K562 (cell line): Measurements from ENCODE around the gene SLC12A6. TPM values are rescaled to one million over a fixed set of nuclear protein-coding genes. Genes with fewer than 3 reads are reported as not detected.

Source experiments
- ATAC-seq: fragments of 200-7000 bp; cut with Tn5 transposase; 3 replicates; pipeline ENCODE4 v1.9.1; 2020; ENCODE audit warnings: moderate library complexity
- BruUV-seq: library from RNA; stranded (reverse); fragments of 400-500 nt; replicated peaks from 2 replicates; lab custom pipeline; 2021; lab: Mats Ljungman, UMichigan
- CTCF ChIA-PET: fragments of 300-600 bp; formaldehyde crosslinking; extraction: SDS; loops from one replicate; lab custom pipeline; 2021; ENCODE audit warnings: low intra/inter-chr PET ratio; lab: Yijun Ruan, JAX
- POLR2A ChIA-PET: fragments of 300-600, 350-650 bp; sonication (Branson Sonifier 250); formaldehyde crosslinking; extraction: SDS; loops from one replicate; lab custom pipeline; 2021; ENCODE audit warnings: antibody characterized with exemption, inconsistent platforms; lab: Yijun Ruan, JAX
- DNase-seq, 4 experiments: peaks; one replicate each; pipeline versions ENCODE4 v3.0.0 to v3.0.0-alpha.2; 2011 to 2018; ENCODE audit warnings: low spot score in 3 of 4, mixed read lengths in 3 of 4; ENCODE audit errors: extremely low read depth in 1 of 4
- FAIRE-seq: peaks from 2 replicates; lab custom pipeline; 2011; peaks lifted over from hg19 to GRCh38; lab: Jason Lieb, UNC
- H2AFZ ChIP-seq: 2 replicates; pipeline ENCODE4 v1.6.0; 2011; ENCODE audit warnings: low read depth, low read length, control low read depth, inconsistent platforms
- H3K27ac ChIP-seq: fragments of 200-600 bp; 3 replicates; pipeline ENCODE4 v1.8.0; 2011; ENCODE audit warnings: low read depth, mild to moderate bottlenecking, control low read depth, inconsistent platforms, low read length, moderate library complexity, mixed read lengths; ENCODE audit errors: extremely low read depth
- H3K27me3 ChIP-seq, 2 experiments: fragments of 300-600 bp in 1 of 2; 2 replicates in 1 of 2; 3 replicates in 1 of 2; pipeline versions ENCODE4 v1.6.0 to v1.8.0; 2011; ENCODE audit warnings: inconsistent platforms in 2 of 2, low read length in 2 of 2, mild to moderate bottlenecking in 1 of 2, mixed read lengths in 1 of 2, moderate library complexity in 1 of 2; ENCODE audit not compliant: control insufficient read depth in 2 of 2, insufficient read depth in 2 of 2
- H3K36me3 ChIP-seq: fragments of 300-600 bp; 3 replicates; pipeline ENCODE4 v1.8.0; 2011; ENCODE audit warnings: mild to moderate bottlenecking, low read length, inconsistent platforms; ENCODE audit not compliant: control insufficient read depth, insufficient read depth
- H3K4me1 ChIP-seq, 2 experiments: fragments of 200-600 bp in 1 of 2; replicated peaks in 1 of 2; 2 replicates in 1 of 2; 3 replicates in 1 of 2; pipeline versions ENCODE4 v1.5.1 to v1.8.0; 2011; ENCODE audit warnings: inconsistent platforms in 2 of 2, low read length in 2 of 2, mild to moderate bottlenecking in 1 of 2, mixed read lengths in 1 of 2, moderate library complexity in 1 of 2; ENCODE audit not compliant: control insufficient read depth in 2 of 2, insufficient read depth in 2 of 2
- H3K4me2 ChIP-seq: 2 replicates; pipeline ENCODE4 v1.6.1; 2011; ENCODE audit warnings: low read length, control low read depth, inconsistent platforms, mixed read lengths; ENCODE audit not compliant: insufficient read depth
- H3K4me3 ChIP-seq: fragments of 200-600 bp; sonication (generic), shearing (Covaris generic); 2 replicates; pipeline ENCODE4 v1.5.1; 2016; ENCODE audit warnings: control low read depth, inconsistent platforms
- H3K79me2 ChIP-seq: fragments of 200-600 bp; 3 replicates; pipeline ENCODE4 v1.8.0; 2011; ENCODE audit warnings: low read length, inconsistent platforms; ENCODE audit not compliant: control insufficient read depth, insufficient read depth
- H3K9ac ChIP-seq, 2 experiments: 2 replicates each; pipeline versions ENCODE4 v1.6.0 to v1.6.1; 2011; ENCODE audit warnings: low read depth in 2 of 2, low read length in 2 of 2, control low read depth in 1 of 2, inconsistent platforms in 1 of 2, mild to moderate bottlenecking in 1 of 2, mixed read lengths in 1 of 2; ENCODE audit not compliant: insufficient read depth in 1 of 2
- H3K9me1 ChIP-seq: one replicate; pipeline ENCODE4 v1.6.0; 2011; ENCODE audit warnings: inconsistent platforms, mild to moderate bottlenecking, low read length, moderate library complexity; ENCODE audit not compliant: control insufficient read depth, insufficient read depth
- H3K9me3 ChIP-seq: replicated peaks from 2 replicates; pipeline ENCODE4 v1.5.1; 2011; ENCODE audit warnings: low read depth, low read length, inconsistent platforms; ENCODE audit not compliant: control insufficient read depth, insufficient read depth
- H4K20me1 ChIP-seq: replicated peaks from 2 replicates; pipeline ENCODE4 v1.6.1; 2011; ENCODE audit warnings: low read length, inconsistent platforms, mixed read lengths; ENCODE audit not compliant: control insufficient read depth, insufficient read depth
- CBX1 ChIP-seq: sonication (generic); IDR thresholded peaks from 2 replicates; pipeline ENCODE4 v1.6.1; 2016; ENCODE audit warnings: antibody characterized with exemption, low read depth, mild to moderate bottlenecking
- FOXA3 ChIP-seq, 2 experiments: fragments of 450-650 bp in 1 of 2; sonication (generic) in 1 of 2; formaldehyde crosslinking; IDR thresholded peaks in 1 of 2; conservative IDR thresholded peaks in 1 of 2; 2 replicates each; pipeline versions ENCODE4 v1.4.0 to v1.8.0; 2020 to 2022; ENCODE audit warnings: mild to moderate bottlenecking in 2 of 2, missing genetic modification reagents in 1 of 2
- NFYB ChIP-seq: IDR thresholded peaks from 2 replicates; pipeline ENCODE4 v1.6.1; 2011; ENCODE audit warnings: mild to moderate bottlenecking, moderate library complexity; ENCODE audit not compliant: insufficient read length; ENCODE audit errors: extremely low read depth
- PBX2 ChIP-seq, 2 experiments: IDR thresholded peaks in 1 of 2; conservative IDR thresholded peaks in 1 of 2; 2 replicates each; pipeline ENCODE4 v1.6.1; 2016; ENCODE audit warnings: low read depth in 2 of 2, mild to moderate bottlenecking in 1 of 2, missing compliant biosample characterization in 1 of 2, missing genetic modification characterization in 1 of 2, moderate library complexity in 1 of 2
- PKNOX1 ChIP-seq: fragments of 450-650 bp; IDR thresholded peaks from 2 replicates; pipeline ENCODE4 v1.6.1; 2016
- SP1 ChIP-seq: sonication (generic); formaldehyde crosslinking; IDR thresholded peaks from 2 replicates; pipeline ENCODE4 v1.8.1; 2022; ENCODE audit warnings: mild to moderate bottlenecking, missing genetic modification reagents
- SP2 ChIP-seq: IDR thresholded peaks from 2 replicates; pipeline ENCODE4 v1.6.1; 2011; ENCODE audit warnings: mild to moderate bottlenecking, low read depth, low read length, moderate library complexity; ENCODE audit not compliant: poor library complexity, severe bottlenecking; ENCODE audit errors: extremely low read depth
- TOE1 ChIP-seq, 2 experiments: fragments of 450-650 bp in 1 of 2; sonication (generic) in 1 of 2; formaldehyde crosslinking in 1 of 2; IDR thresholded peaks; 2 replicates each; pipeline versions ENCODE4 v1.7.1 to v1.8.0; 2016 to 2022; ENCODE audit warnings: borderline replicate concordance in 2 of 2, mild to moderate bottlenecking in 2 of 2, antibody characterized with exemption in 1 of 2, inconsistent platforms in 1 of 2, low read depth in 1 of 2, missing genetic modification reagents in 1 of 2, moderate library complexity in 1 of 2
- WHSC1 ChIP-seq: IDR thresholded peaks from one replicate; pipeline ENCODE4 v1.6.1; 2012; ENCODE audit warnings: low read length, control low read depth, inconsistent platforms
- ZNF165 ChIP-seq: fragments of 250-450 bp; sonication (Bioruptor Pico); IDR thresholded peaks from 2 replicates; pipeline ENCODE4 v1.4.0; 2020; ENCODE audit warnings: borderline replicate concordance
- WGBS: fragments of 100-300 bp; shearing (Covaris generic); methylation state at CpG from one replicate; pipeline ENCODE4 v1.1.6; 2016; ENCODE audit warnings: low coverage, mixed read lengths; ENCODE audit not compliant: insufficient coverage; ENCODE audit errors: missing lambda C conversion rate; 5-methylcytosine and 5-hydroxymethylcytosine counted together
- in situ Hi-C: fragments of 300-500 bp; cut with MboI; formaldehyde crosslinking; loops from 4 replicates; pipeline ENCODE4 v1.15.0; 2018; ENCODE audit warnings: inconsistent platforms, mixed read lengths
- intact Hi-C: fragments of 100-400 bp; cut with micrococcal nuclease; formaldehyde crosslinking; loops from 2 replicates; pipeline ENCODE4 v1.14.2; 2022
- polyA plus RNA-seq, 8 experiments: library from polyadenylated mRNA; depleted of rRNA in 4 of 8; stranded (reverse) in 5 of 8; unstranded in 3 of 8; fragments of >200 nt; fragmentation: Nextera tagmentation in 2 of 8; fragmentation: Illumina TruSeq in 1 of 8; extraction: Ambion mirVana in 2 of 8; extraction: Trizol in 1 of 8; gene quantifications; 2 replicates each; pipeline versions ENCODE4 v1.2.1 to v1.2.3, GENCODE V29; 2011 to 2014; ENCODE audit warnings: inconsistent platforms in 1 of 8, missing spikeins in 1 of 8
- total RNA-seq, 7 experiments: library from RNA; depleted of rRNA in 6 of 7; stranded (reverse); fragments of >200 nt in 6 of 7; fragmentation: Illumina TruSeq in 2 of 7; extraction: Trizol in 2 of 7; gene quantifications; 2 replicates each; pipeline versions ENCODE4 v1.2.1 to v1.2.3, GENCODE V29; 2011 to 2021; ENCODE audit warnings: low replicate concordance in 1 of 7

SLC12A6 gene
- total and polyA plus RNA-seq, 9 of the 15 experiments (the other 6 are each of a cell fraction or from before 2014, with no cell fraction given) = 1.4 to 16.4 (median 6.7) TPM

GRCh38 chr15:34365091-34365825 lies 27.7 kb upstream of the SLC12A6 start:
- Histone ChIP-seq H3K36me3 (peaks cover 34% of the 10 kb centered on the region; the same call in 2 of the 3 replicates), H3K79me2 (peaks cover 10% of the 10 kb centered on the region; the same call in 2 of the 3 replicates), H3K4me1 (peaks cover 7 to 22% of the 10 kb centered on the region in 2 experiments; a peak in 4 of 5 replicates), H3K27me3 (no peaks in the 10 kb centered on the region), H3K9me1 (no peaks in the 10 kb centered on the region), H3K4me3 (no peak overlapping the region), H2AFZ (no peak overlapping the region), H3K4me2 (no peak overlapping the region), H3K9me3 (no peaks in the 10 kb centered on the region), H3K27ac (no peak overlapping the region), H3K9ac (peak overlapping the region in 1 of 2 experiments; percentile 61; a peak in 2 of 4 replicates), H4K20me1 (no peaks in the 10 kb centered on the region)
- TF ChIP-seq CBX1 = no peak
- no peak for TF ChIP-seq ZNF165 (CRISPR knock-in tag)
- 0 out of 2 replicates have a peak, but pooled peaks have one; percentile 17 for TF ChIP-seq PBX2 (CRISPR knock-in tag; IDR thresholded peaks at IDR 0.05; ENCODE audit: low read depth)
- 0 out of 2 replicates have a peak, but pooled peaks have one; percentile 25 for TF ChIP-seq PBX2 (tag; conservative IDR thresholded peaks at IDR 0.05; ENCODE audit: low read depth)
- peak; percentile 49 for TF ChIP-seq NFYB
- TF ChIP-seq SP2 = peak; percentile 12
- TF ChIP-seq PKNOX1 = peak; percentile 86
- TF ChIP-seq TOE1 (IDR thresholded peaks at IDR 0.05; ENCODE audit: borderline replicate concordance) = no peak
- TF ChIP-seq TOE1 (CRISPR knock-in tag; IDR thresholded peaks at IDR 0.05; ENCODE audit: borderline replicate concordance, low read depth) = no peak
- TF ChIP-seq SP1 = no peak
- no peak for TF ChIP-seq WHSC1
- TF ChIP-seq FOXA3 (CRISPR knock-in tag; conservative IDR thresholded peaks at IDR 0.05 in 1 of 2, IDR thresholded peaks at IDR 0.05 in 1 of 2) = no peak
- WGBS = 86% methylated on average over 14 of the region's 16 CpGs
- ATAC-seq (no peak), DNase-seq (no peak), FAIRE-seq (no peak)
- intact Hi-C loops = loop anchor here (5.0 kb wide), 2 partner anchors 153 to 222 kb away; partner anchors contain the start of gene KATNBL1
- no TSS peak for BruUV-seq
- in situ Hi-C loops = loop anchor here (10.0 kb wide), 1 partner anchor 300 kb away; no protein-coding TSS in a partner anchor
- ChIA-PET CTCF (no interaction called here), POLR2A (interaction anchor here (1.2 to 1.5 kb wide), 2 partner anchors 8 to 264 kb away, joined by 5 to 8 read pairs; partner anchors contain the start of genes EMC7 and PGBD4)
